GM18858 (cell line): Measurements from ENCODE around the gene SEPTIN12.

Experiments
- ATAC-seq: cut with Tn5 transposase; IDR thresholded peaks from one replicate; pipeline ENCODE4 v1.9.1; 2021; ENCODE audit not compliant: unreplicated experiment

Gene SEPTIN12

GRCh38 chr16:4802659-4803287 is 14.6 kb upstream of the SEPTIN12 start:
- ATAC-seq = peak; percentile 89

GRCh38 chr16:4801962-4802658 is 14.0 kb upstream of the SEPTIN12 start, which contains the start of gene ROGDI:
Gene ROGDI, minus strand, starts transcription at chr16:4802633. Its CDS starts 62 bp downstream, at chr16:4802571.
- peak; percentile 43 for ATAC-seq

GRCh38 chr16:4801051-4801961 is 13.2 kb upstream of the SEPTIN12 start:
- no peak for ATAC-seq

- no peak for ATAC-seq
These were observed 12.3 kb upstream of the SEPTIN12 start for GRCh38 chr16:4800290-4801041.

- no peak for ATAC-seq
These were observed 11.2 kb upstream of the SEPTIN12 start for GRCh38 chr16:4799171-4799855.

GRCh38 chr16:4798456-4798855 is 10.3 kb upstream of the SEPTIN12 start:
- ATAC-seq = no peak

- ATAC-seq = no peak
These were observed 9.7 kb upstream of the SEPTIN12 start for GRCh38 chr16:4797805-4798252.

- no peak for ATAC-seq
These were observed 9.0 kb upstream of the SEPTIN12 start for GRCh38 chr16:4796982-4797804.

GRCh38 chr16:4795828-4796572 is 7.9 kb upstream of the SEPTIN12 start:
- ATAC-seq = no peak

GRCh38 chr16:4795181-4795827 is 7.2 kb upstream of the SEPTIN12 start, which contains the start of gene SMIM22:
Gene SMIM22, plus strand, starts transcription at chr16:4795369. Its CDS starts 366 bp downstream, at chr16:4795735.
- ATAC-seq = no peak

GRCh38 chr16:4792951-4793513 is 4.9 kb upstream of the SEPTIN12 start:
- no peak for ATAC-seq

GRCh38 chr16:4790871-4791270 is 2.7 kb upstream of the SEPTIN12 start:
- ATAC-seq = no peak

- ATAC-seq = no peak
These were observed 2.1 kb upstream of the SEPTIN12 start for GRCh38 chr16:4790261-4790660.

- ATAC-seq = no peak
These were observed 765 bp upstream of the SEPTIN12 start for GRCh38 chr16:4788910-4789309.

- ATAC-seq = no peak
These were observed 344 bp upstream of the SEPTIN12 start for GRCh38 chr16:4788489-4788889.

GRCh38 chr16:4787068-4787467 is 1.1 kb downstream of the SEPTIN12 start:
- ATAC-seq = no peak

- no peak for ATAC-seq
These were observed 2.2 kb downstream of the SEPTIN12 start for GRCh38 chr16:4785758-4786433.
